K562 (cell line): ENCODE measurements around the gene PDIA5. TPM values are rescaled to one million over a fixed set of nuclear protein-coding genes. Genes with fewer than 3 reads are reported as not detected.

Experiments
- ATAC-seq: fragments of 200-7000 bp; cut with Tn5 transposase; 3 replicates; pipeline ENCODE4 v1.9.1; 2020; ENCODE audit warnings: moderate library complexity
- BruUV-seq: library from RNA; stranded (reverse); fragments of 400-500 nt; replicated peaks from 2 replicates; lab custom pipeline; 2021; lab: Mats Ljungman, UMichigan
- CTCF ChIA-PET: fragments of 300-600 bp; formaldehyde crosslinking; extraction: SDS; loops from one replicate; lab custom pipeline; 2021; ENCODE audit warnings: low intra/inter-chr PET ratio; lab: Yijun Ruan, JAX
- POLR2A ChIA-PET: fragments of 300-600, 350-650 bp; sonication (Branson Sonifier 250); formaldehyde crosslinking; extraction: SDS; loops from one replicate; lab custom pipeline; 2021; ENCODE audit warnings: antibody characterized with exemption, inconsistent platforms; lab: Yijun Ruan, JAX
- DNase-seq, 4 experiments: peaks; one replicate each; pipeline versions ENCODE4 v3.0.0 to v3.0.0-alpha.2; 2011 to 2018; ENCODE audit warnings: low spot score in 3 of 4, mixed read lengths in 3 of 4; ENCODE audit errors: extremely low read depth in 1 of 4
- FAIRE-seq: peaks from 2 replicates; lab custom pipeline; 2011; peaks lifted over from hg19 to GRCh38; lab: Jason Lieb, UNC
- H2AFZ ChIP-seq: 2 replicates; pipeline ENCODE4 v1.6.0; 2011; ENCODE audit warnings: low read depth, low read length, control low read depth, inconsistent platforms
- H3K27ac ChIP-seq: fragments of 200-600 bp; 3 replicates; pipeline ENCODE4 v1.8.0; 2011; ENCODE audit warnings: low read depth, mild to moderate bottlenecking, control low read depth, inconsistent platforms, low read length, moderate library complexity, mixed read lengths; ENCODE audit errors: extremely low read depth
- H3K27me3 ChIP-seq, 2 experiments: fragments of 300-600 bp in 1 of 2; 2 replicates in 1 of 2; 3 replicates in 1 of 2; pipeline versions ENCODE4 v1.6.0 to v1.8.0; 2011; ENCODE audit warnings: inconsistent platforms in 2 of 2, low read length in 2 of 2, mild to moderate bottlenecking in 1 of 2, mixed read lengths in 1 of 2, moderate library complexity in 1 of 2; ENCODE audit not compliant: control insufficient read depth in 2 of 2, insufficient read depth in 2 of 2
- H3K36me3 ChIP-seq: fragments of 300-600 bp; 3 replicates; pipeline ENCODE4 v1.8.0; 2011; ENCODE audit warnings: mild to moderate bottlenecking, low read length, inconsistent platforms; ENCODE audit not compliant: control insufficient read depth, insufficient read depth
- H3K4me1 ChIP-seq, 2 experiments: fragments of 200-600 bp in 1 of 2; replicated peaks in 1 of 2; 2 replicates in 1 of 2; 3 replicates in 1 of 2; pipeline versions ENCODE4 v1.5.1 to v1.8.0; 2011; ENCODE audit warnings: inconsistent platforms in 2 of 2, low read length in 2 of 2, mild to moderate bottlenecking in 1 of 2, mixed read lengths in 1 of 2, moderate library complexity in 1 of 2; ENCODE audit not compliant: control insufficient read depth in 2 of 2, insufficient read depth in 2 of 2
- H3K4me2 ChIP-seq: 2 replicates; pipeline ENCODE4 v1.6.1; 2011; ENCODE audit warnings: low read length, control low read depth, inconsistent platforms, mixed read lengths; ENCODE audit not compliant: insufficient read depth
- H3K4me3 ChIP-seq: fragments of 200-600 bp; sonication (generic), shearing (Covaris generic); 2 replicates; pipeline ENCODE4 v1.5.1; 2016; ENCODE audit warnings: control low read depth, inconsistent platforms
- H3K79me2 ChIP-seq: fragments of 200-600 bp; 3 replicates; pipeline ENCODE4 v1.8.0; 2011; ENCODE audit warnings: low read length, inconsistent platforms; ENCODE audit not compliant: control insufficient read depth, insufficient read depth
- H3K9ac ChIP-seq, 2 experiments: 2 replicates each; pipeline versions ENCODE4 v1.6.0 to v1.6.1; 2011; ENCODE audit warnings: low read depth in 2 of 2, low read length in 2 of 2, control low read depth in 1 of 2, inconsistent platforms in 1 of 2, mild to moderate bottlenecking in 1 of 2, mixed read lengths in 1 of 2; ENCODE audit not compliant: insufficient read depth in 1 of 2
- H3K9me1 ChIP-seq: one replicate; pipeline ENCODE4 v1.6.0; 2011; ENCODE audit warnings: inconsistent platforms, mild to moderate bottlenecking, low read length, moderate library complexity; ENCODE audit not compliant: control insufficient read depth, insufficient read depth
- H3K9me3 ChIP-seq: replicated peaks from 2 replicates; pipeline ENCODE4 v1.5.1; 2011; ENCODE audit warnings: low read depth, low read length, inconsistent platforms; ENCODE audit not compliant: control insufficient read depth, insufficient read depth
- H4K20me1 ChIP-seq: replicated peaks from 2 replicates; pipeline ENCODE4 v1.6.1; 2011; ENCODE audit warnings: low read length, inconsistent platforms, mixed read lengths; ENCODE audit not compliant: control insufficient read depth, insufficient read depth
- ARID4B ChIP-seq: sonication (generic); formaldehyde crosslinking; IDR thresholded peaks from 2 replicates; pipeline ENCODE4 v1.8.0; 2022; ENCODE audit warnings: mild to moderate bottlenecking, missing genetic modification reagents
- BMI1 ChIP-seq: fragments of 150-350 bp; IDR thresholded peaks from 2 replicates; pipeline ENCODE4 v1.6.1; 2014; ENCODE audit warnings: low read length
- HOXB6 ChIP-seq: fragments of 250-450 bp; sonication (Bioruptor Pico); IDR thresholded peaks from 2 replicates; pipeline ENCODE4 v1.5.1; 2022; ENCODE audit warnings: mild to moderate bottlenecking, borderline replicate concordance
- MLLT1 ChIP-seq, 2 experiments: fragments of 450-650 bp; IDR thresholded peaks; 2 replicates each; pipeline ENCODE4 v1.6.1; 2016
- MTA1 ChIP-seq: fragments of 450-650 bp; IDR thresholded peaks from 2 replicates; pipeline ENCODE4 v1.6.1; 2017; ENCODE audit warnings: borderline replicate concordance
- NFATC3 ChIP-seq: fragments of 450-650 bp; IDR thresholded peaks from 2 replicates; pipeline ENCODE4 v1.6.1; 2017; ENCODE audit warnings: mild to moderate bottlenecking
- NFE2L1 ChIP-seq: fragments of 450-650 bp; IDR thresholded peaks from 2 replicates; pipeline ENCODE4 v1.6.1; 2016; ENCODE audit warnings: missing genetic modification characterization, low read depth, mild to moderate bottlenecking, missing compliant biosample characterization, moderate library complexity, borderline replicate concordance
- NR3C1 ChIP-seq: sonication (generic); formaldehyde crosslinking; IDR thresholded peaks from 2 replicates; pipeline ENCODE4 v1.8.1; 2022; ENCODE audit warnings: missing genetic modification reagents
- SFPQ ChIP-seq: fragments of 200-400 bp; formaldehyde crosslinking; IDR thresholded peaks from 2 replicates; pipeline ENCODE4 v1.6.1; 2017; ENCODE audit warnings: mild to moderate bottlenecking, low read depth, low read length, moderate library complexity
- TCF3 ChIP-seq: sonication (generic); formaldehyde crosslinking; IDR thresholded peaks from 2 replicates; pipeline ENCODE4 v1.4.0; 2020; ENCODE audit warnings: mild to moderate bottlenecking, missing genetic modification reagents
- TEAD1 ChIP-seq, 2 experiments: fragments of 450-650 bp in 1 of 2; sonication (generic) in 1 of 2; formaldehyde crosslinking; IDR thresholded peaks; 2 replicates each; pipeline versions ENCODE4 v1.4.0 to v1.8.0; 2020 to 2022; ENCODE audit warnings: mild to moderate bottlenecking in 2 of 2, missing genetic modification reagents in 1 of 2
- ZFP1 ChIP-seq: fragments of 450-650 bp; formaldehyde crosslinking; IDR thresholded peaks from 2 replicates; pipeline ENCODE4 v1.4.0; 2020; ENCODE audit warnings: mild to moderate bottlenecking, mixed read lengths
- ZKSCAN8 ChIP-seq: fragments of 200-800 bp; sonication (Bioruptor generic); IDR thresholded peaks from 2 replicates; pipeline ENCODE4 v1.6.1; 2016; ENCODE audit warnings: missing genetic modification characterization, missing compliant biosample characterization
- ZNF511 ChIP-seq: sonication (generic); formaldehyde crosslinking; IDR thresholded peaks from 2 replicates; pipeline ENCODE4 v1.8.0; 2022; ENCODE audit warnings: mild to moderate bottlenecking, missing genetic modification reagents
- WGBS: fragments of 100-300 bp; shearing (Covaris generic); methylation state at CpG from one replicate; pipeline ENCODE4 v1.1.6; 2016; ENCODE audit warnings: low coverage, mixed read lengths; ENCODE audit not compliant: insufficient coverage; ENCODE audit errors: missing lambda C conversion rate; 5-methylcytosine and 5-hydroxymethylcytosine counted together
- in situ Hi-C: fragments of 300-500 bp; cut with MboI; formaldehyde crosslinking; loops from 4 replicates; pipeline ENCODE4 v1.15.0; 2018; ENCODE audit warnings: inconsistent platforms, mixed read lengths
- intact Hi-C: fragments of 100-400 bp; cut with micrococcal nuclease; formaldehyde crosslinking; loops from 2 replicates; pipeline ENCODE4 v1.14.2; 2022
- polyA plus RNA-seq, 8 experiments: library from polyadenylated mRNA; depleted of rRNA in 4 of 8; stranded (reverse) in 5 of 8; unstranded in 3 of 8; fragments of >200 nt; fragmentation: Nextera tagmentation in 2 of 8; fragmentation: Illumina TruSeq in 1 of 8; extraction: Ambion mirVana in 2 of 8; extraction: Trizol in 1 of 8; gene quantifications; 2 replicates each; pipeline versions ENCODE4 v1.2.1 to v1.2.3, GENCODE V29; 2011 to 2014; ENCODE audit warnings: inconsistent platforms in 1 of 8, missing spikeins in 1 of 8
- total RNA-seq, 7 experiments: library from RNA; depleted of rRNA in 6 of 7; stranded (reverse); fragments of >200 nt in 6 of 7; fragmentation: Illumina TruSeq in 2 of 7; extraction: Trizol in 2 of 7; gene quantifications; 2 replicates each; pipeline versions ENCODE4 v1.2.1 to v1.2.3, GENCODE V29; 2011 to 2021; ENCODE audit warnings: low replicate concordance in 1 of 7

PDIA5 gene
- total and polyA plus RNA-seq, 9 of the 15 experiments (the other 6 are each of a cell fraction or from before 2014, with no cell fraction given): 3.4 to 31.8 (median 19.6) TPM

GRCh38 chr3:123089611-123090331 lies 22.9 kb downstream of the PDIA5 start:
- Histone ChIP-seq H3K27me3 (no peaks in the 10 kb centered on the region), H3K9ac (peak overlapping the region in 1 of 2 experiments; percentile 68; a peak in 1 of 4 replicates), H3K79me2 (peaks cover 38% of the 10 kb centered on the region), H3K9me1 (no peaks in the 10 kb centered on the region), H3K4me3 (no peak overlapping the region), H3K36me3 (peaks cover 59% of the 10 kb centered on the region; the same call in 2 of the 3 replicates), H2AFZ (no peak overlapping the region), H4K20me1 (peaks cover 21% of the 10 kb centered on the region), H3K9me3 (no peaks in the 10 kb centered on the region), H3K4me2 (no peak overlapping the region), H3K27ac (no peak overlapping the region), H3K4me1 (peaks cover 9 to 15% of the 10 kb centered on the region in 2 experiments)
- in situ Hi-C loops: no loop called here
- BruUV-seq: no TSS peak
- 94% methylated on average over 4 of the region's 12 CpGs for WGBS
- ATAC-seq: no peak
- DNase-seq: no peak
- ChIA-PET POLR2A (no interaction called here), CTCF (no interaction called here)
- intact Hi-C loops: no loop called here
- FAIRE-seq: no peak
- TF ChIP-seq MTA1: no peak
- no peak for TF ChIP-seq HOXB6 (CRISPR knock-in tag)
- TF ChIP-seq ZNF511 (CRISPR knock-in tag): no peak
- TF ChIP-seq TEAD1 (CRISPR knock-in tag; IDR thresholded peaks at IDR 0.05): no peak
- TF ChIP-seq MLLT1 (IDR thresholded peaks at IDR 0.05): no peak
- TF ChIP-seq SFPQ: no peak
- no peak for TF ChIP-seq ZKSCAN8 (CRISPR knock-in tag)
- no peak for TF ChIP-seq ARID4B (CRISPR knock-in tag)
- TF ChIP-seq NFATC3: no peak
- TF ChIP-seq ZFP1 (CRISPR knock-in tag): no peak
- TF ChIP-seq TCF3 (CRISPR knock-in tag): no peak
- no peak for TF ChIP-seq BMI1
- no peak for TF ChIP-seq NR3C1
- TF ChIP-seq NFE2L1: no peak
